Karpas-422 (cell line): ENCODE measurements around the gene SH3BGRL2. TPM values are rescaled to one million over a fixed set of nuclear protein-coding genes. Genes with fewer than 3 reads are reported as not detected.
A peak's percentile ranks its signal among the peaks of the same experiment; 100 is the strongest.

Experiments used
- DNase-seq: peaks from one replicate; pipeline ENCODE4 v3.0.0-alpha.2; 2015
- H2AFZ ChIP-seq: fragments of 200-600 bp; sonication (generic); 2 replicates; pipeline ENCODE4 v1.6.1; 2014; ENCODE audit warnings: antibody characterized with exemption, low read length, mixed read lengths
- H3K27ac ChIP-seq: fragments of 200-600 bp; sonication (generic); 2 replicates; pipeline ENCODE4 v1.5.1; 2014; ENCODE audit warnings: mild to moderate bottlenecking, low read length, moderate library complexity
- H3K27me3 ChIP-seq: fragments of 200-600 bp; sonication (generic); 2 replicates; pipeline ENCODE4 v1.6.1; 2014; ENCODE audit warnings: low read length, mixed read lengths
- H3K36me3 ChIP-seq: fragments of 200-600 bp; sonication (generic); 2 replicates; pipeline ENCODE4 v1.6.1; 2014; ENCODE audit warnings: low read length, mixed read lengths; ENCODE audit not compliant: insufficient read depth
- H3K4me1 ChIP-seq: fragments of 200-600 bp; sonication (generic); 2 replicates; pipeline ENCODE4 v1.6.1; 2014; ENCODE audit warnings: mild to moderate bottlenecking, low read length, mixed read lengths
- H3K4me2 ChIP-seq: fragments of 200-600 bp; sonication (generic); 2 replicates; pipeline ENCODE4 v1.6.1; 2014; ENCODE audit warnings: low read length, low read depth, mild to moderate bottlenecking; ENCODE audit not compliant: poor library complexity, severe bottlenecking
- H3K4me3 ChIP-seq: fragments of 200-600 bp; sonication (generic); 2 replicates; pipeline ENCODE4 v1.5.1; 2014; ENCODE audit warnings: mild to moderate bottlenecking, antibody characterized with exemption, low read length, mixed read lengths
- H3K79me2 ChIP-seq: fragments of 200-600 bp; sonication (generic); 2 replicates; pipeline ENCODE4 v1.6.1; 2014; ENCODE audit warnings: mild to moderate bottlenecking, low read length, mixed read lengths
- H3K9ac ChIP-seq: fragments of 200-600 bp; sonication (generic); 2 replicates; pipeline ENCODE4 v1.6.0; 2014; ENCODE audit warnings: low read length
- H3K9me2 ChIP-seq: fragments of 200-600 bp; sonication (generic), shearing (Covaris generic); replicated peaks from 2 replicates; pipeline ENCODE4 v1.6.0; 2014; ENCODE audit warnings: mild to moderate bottlenecking, low read length, moderate library complexity; ENCODE audit not compliant: insufficient read depth
- H3K9me3 ChIP-seq: fragments of 300-700, 200-600 bp; sonication (generic); 2 replicates; pipeline ENCODE4 v1.6.1; 2014; ENCODE audit warnings: low read length, mixed read lengths
- H4K20me1 ChIP-seq: fragments of 200-600 bp; sonication (generic); 2 replicates; pipeline ENCODE4 v1.6.1; 2014; ENCODE audit warnings: mild to moderate bottlenecking, antibody characterized with exemption, low read length, low read depth; ENCODE audit not compliant: insufficient read depth
- total RNA-seq: library from RNA; depleted of rRNA; stranded (reverse); fragments of >200 nt; shearing (Covaris generic); gene quantifications from 2 replicates; pipeline ENCODE4 v1.2.3, GENCODE V29; 2014; ENCODE audit warnings: low replicate concordance

The SH3BGRL2 gene
- total RNA-seq, 1 experiment from 2014 or later = not detected

- no peaks in the 10 kb centered on the region for H3K36me3 ChIP-seq
- no peak overlapping the region for H3K27ac ChIP-seq
- H3K4me1 ChIP-seq = no peaks in the 10 kb centered on the region
- H3K4me2 ChIP-seq = no peak overlapping the region
- no peak for DNase-seq
- no peaks in the 10 kb centered on the region for H3K27me3 ChIP-seq
- no peak overlapping the region for H3K9ac ChIP-seq
- H4K20me1 ChIP-seq = no peaks in the 10 kb centered on the region
- H3K4me3 ChIP-seq = no peak overlapping the region
- H3K9me3 ChIP-seq = no peaks in the 10 kb centered on the region
- no peak overlapping the region for H2AFZ ChIP-seq
- no peaks in the 10 kb centered on the region for H3K9me2 ChIP-seq
- no peaks in the 10 kb centered on the region for H3K79me2 ChIP-seq
Observed at GRCh38 chr6:79684876-79685275, 53.7 kb downstream of the SH3BGRL2 start.

GRCh38 chr6:79686707-79687309 lies 55.7 kb downstream of the SH3BGRL2 start:
- H3K4me3 ChIP-seq = no peak overlapping the region
- no peaks in the 10 kb centered on the region for H3K36me3 ChIP-seq
- DNase-seq = no peak
- H2AFZ ChIP-seq = no peak overlapping the region
- H3K27ac ChIP-seq = no peak overlapping the region
- H3K4me1 ChIP-seq = no peaks in the 10 kb centered on the region
- H3K9me3 ChIP-seq = no peaks in the 10 kb centered on the region
- no peak overlapping the region for H3K9ac ChIP-seq
- H3K4me2 ChIP-seq = no peak overlapping the region
- H4K20me1 ChIP-seq = no peaks in the 10 kb centered on the region
- H3K9me2 ChIP-seq = no peaks in the 10 kb centered on the region
- H3K27me3 ChIP-seq = no peaks in the 10 kb centered on the region
- no peaks in the 10 kb centered on the region for H3K79me2 ChIP-seq

- Histone ChIP-seq H3K4me1 (no peaks in the 10 kb centered on the region), H3K27ac (no peak overlapping the region), H3K79me2 (no peaks in the 10 kb centered on the region), H3K4me3 (no peak overlapping the region), H3K4me2 (no peak overlapping the region), H3K9me2 (no peaks in the 10 kb centered on the region), H2AFZ (no peak overlapping the region), H3K9ac (no peak overlapping the region), H3K9me3 (no peaks in the 10 kb centered on the region), H3K27me3 (no peaks in the 10 kb centered on the region), H3K36me3 (no peaks in the 10 kb centered on the region), H4K20me1 (no peaks in the 10 kb centered on the region)
- no peak for DNase-seq
Observed at GRCh38 chr6:79687759-79688158, 56.6 kb downstream of the SH3BGRL2 start.

- no peak for DNase-seq
- Histone ChIP-seq H3K27ac (no peak overlapping the region), H3K9ac (no peak overlapping the region), H2AFZ (no peak overlapping the region), H3K4me1 (no peaks in the 10 kb centered on the region), H3K4me3 (no peak overlapping the region), H3K4me2 (no peak overlapping the region), H4K20me1 (no peaks in the 10 kb centered on the region), H3K9me2 (no peaks in the 10 kb centered on the region), H3K36me3 (no peaks in the 10 kb centered on the region), H3K79me2 (no peaks in the 10 kb centered on the region), H3K9me3 (no peaks in the 10 kb centered on the region), H3K27me3 (no peaks in the 10 kb centered on the region)
Observed at GRCh38 chr6:79694156-79694555, 63.0 kb downstream of the SH3BGRL2 start.

- Histone ChIP-seq H3K9me2 (no peaks in the 10 kb centered on the region), H3K27me3 (no peaks in the 10 kb centered on the region), H4K20me1 (no peaks in the 10 kb centered on the region), H3K9me3 (no peaks in the 10 kb centered on the region), H3K79me2 (no peaks in the 10 kb centered on the region), H3K36me3 (no peaks in the 10 kb centered on the region), H3K27ac (no peak overlapping the region), H2AFZ (no peak overlapping the region), H3K9ac (no peak overlapping the region), H3K4me2 (no peak overlapping the region), H3K4me1 (no peaks in the 10 kb centered on the region), H3K4me3 (no peak overlapping the region)
- DNase-seq = peak; percentile 44
Observed at GRCh38 chr6:79694623-79695343, 63.7 kb downstream of the SH3BGRL2 start.

GRCh38 chr6:79697430-79697829 lies 66.3 kb downstream of the SH3BGRL2 start:
- no peaks in the 10 kb centered on the region for H3K9me3 ChIP-seq
- H3K27me3 ChIP-seq = no peaks in the 10 kb centered on the region
- H4K20me1 ChIP-seq = no peaks in the 10 kb centered on the region
- H3K4me1 ChIP-seq = no peaks in the 10 kb centered on the region
- no peaks in the 10 kb centered on the region for H3K9me2 ChIP-seq
- H3K36me3 ChIP-seq = no peaks in the 10 kb centered on the region
- no peak overlapping the region for H3K4me3 ChIP-seq
- no peak overlapping the region for H3K4me2 ChIP-seq
- no peak overlapping the region for H3K9ac ChIP-seq
- H2AFZ ChIP-seq = no peak overlapping the region
- no peak overlapping the region for H3K27ac ChIP-seq
- no peaks in the 10 kb centered on the region for H3K79me2 ChIP-seq
- DNase-seq = no peak

- Histone ChIP-seq H3K9me2 (no peaks in the 10 kb centered on the region), H3K36me3 (no peaks in the 10 kb centered on the region), H3K27ac (no peak overlapping the region), H3K4me3 (no peak overlapping the region), H3K9me3 (no peaks in the 10 kb centered on the region), H3K79me2 (no peaks in the 10 kb centered on the region), H3K9ac (no peak overlapping the region), H3K4me2 (no peak overlapping the region), H2AFZ (no peak overlapping the region), H3K4me1 (no peaks in the 10 kb centered on the region), H3K27me3 (no peaks in the 10 kb centered on the region), H4K20me1 (no peaks in the 10 kb centered on the region)
- DNase-seq = no peak
Observed at GRCh38 chr6:79699606-79700005, 68.5 kb downstream of the SH3BGRL2 start.

GRCh38 chr6:79702691-79703090 lies 71.6 kb downstream of the SH3BGRL2 start:
- Histone ChIP-seq H3K27me3 (no peaks in the 10 kb centered on the region), H3K9ac (no peak overlapping the region), H3K4me1 (no peaks in the 10 kb centered on the region), H3K36me3 (no peaks in the 10 kb centered on the region), H3K79me2 (no peaks in the 10 kb centered on the region), H3K4me2 (no peak overlapping the region), H3K27ac (no peak overlapping the region), H2AFZ (no peak overlapping the region), H4K20me1 (no peaks in the 10 kb centered on the region), H3K4me3 (no peak overlapping the region), H3K9me2 (no peaks in the 10 kb centered on the region), H3K9me3 (no peaks in the 10 kb centered on the region)
- no peak for DNase-seq
